Endometrium (tissue), 2 donors: ENCODE measurements around the gene PLA1A.

ENCODE experiments used
- FAIRE-seq: peaks from 2 replicates; lab custom pipeline; 2012; peaks lifted over from hg19 to GRCh38; lab: Jason Lieb, UNC
- donor health status: control.
- donor health status: control.

PLA1A gene

GRCh38 chr3:119609301-119609700 lies 11.6 kb downstream of the PLA1A start:
- FAIRE-seq = no peak

GRCh38 chr3:119611664-119612063 lies 14.0 kb downstream of the PLA1A start:
- no peak for FAIRE-seq

DNA sequence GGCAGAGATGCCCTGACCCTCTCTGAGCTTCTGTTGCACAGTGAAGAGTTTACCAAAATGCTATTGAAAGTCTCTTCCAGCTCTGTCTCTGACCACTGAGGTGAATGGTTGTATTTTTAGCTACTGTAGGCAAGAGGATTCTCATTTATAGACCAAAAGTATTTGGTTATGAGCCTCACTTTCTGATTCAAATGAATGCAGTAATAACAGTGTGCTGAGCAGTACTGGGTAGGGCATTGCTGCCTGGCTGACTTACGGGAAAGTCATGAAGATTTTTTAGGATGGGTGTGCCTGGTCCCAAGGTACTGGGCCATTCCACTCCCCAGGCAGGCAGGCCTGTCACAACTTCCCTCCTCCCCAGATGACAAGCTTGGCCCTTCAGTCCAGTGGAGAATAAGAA lies 15.5 kb downstream of the PLA1A start:
- FAIRE-seq = no peak

GRCh38 chr3:119613872-119614271 lies 16.2 kb downstream of the PLA1A start:
- no peak for FAIRE-seq

DNA sequence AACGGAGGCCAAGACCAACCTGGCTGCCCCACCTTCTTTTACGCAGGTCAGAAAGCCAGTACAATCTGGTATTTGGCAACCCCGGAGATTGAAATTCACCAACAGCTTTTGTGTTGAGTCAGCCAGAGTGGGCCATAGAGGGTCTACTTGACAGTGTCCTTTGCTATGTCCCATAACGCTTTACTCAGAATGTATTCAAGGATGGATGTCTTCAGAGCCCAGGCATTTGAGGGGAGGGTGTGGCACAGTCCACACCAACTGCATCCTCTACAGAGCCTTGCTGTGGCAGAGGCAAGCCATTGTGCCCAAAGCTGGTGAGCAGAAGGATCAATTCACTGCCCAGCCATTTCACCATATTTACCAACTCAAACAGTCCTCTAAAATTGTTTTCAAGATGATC lies 18.4 kb downstream of the PLA1A start:
- FAIRE-seq = no peak

DNA sequence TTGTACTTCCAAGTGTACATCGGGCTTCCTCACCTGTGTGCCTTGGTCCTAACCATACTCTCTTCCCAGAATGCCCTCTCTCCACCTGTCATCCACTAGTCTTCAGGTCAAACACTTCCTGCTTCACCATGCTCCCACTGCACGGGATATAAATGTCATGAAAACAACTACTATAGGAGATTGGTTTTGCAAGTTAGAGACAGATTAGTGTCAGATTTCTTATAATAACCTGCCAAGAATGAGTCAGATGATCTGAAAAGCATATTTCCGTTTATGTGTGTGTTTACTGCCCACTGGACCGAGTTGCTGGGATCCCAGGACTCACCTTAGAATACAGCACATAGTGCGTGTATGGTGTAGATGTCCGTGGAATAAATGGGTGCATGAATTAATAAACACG lies 21.4 kb downstream of the PLA1A start:
- no peak for FAIRE-seq

GRCh38 chr3:119620899-119621298 lies 23.2 kb downstream of the PLA1A start:
- FAIRE-seq = no peak

GRCh38 chr3:119624002-119624720 lies 26.5 kb downstream of the PLA1A start:
- no peak for FAIRE-seq

- no peak for FAIRE-seq
Observed at GRCh38 chr3:119625451-119626153, 27.9 kb downstream of the PLA1A start.

GRCh38 chr3:119626196-119626595 lies 28.5 kb downstream of the PLA1A start:
- FAIRE-seq = no peak

GRCh38 chr3:119627461-119627860 lies 29.8 kb downstream of the PLA1A start:
- FAIRE-seq = no peak

DNA sequence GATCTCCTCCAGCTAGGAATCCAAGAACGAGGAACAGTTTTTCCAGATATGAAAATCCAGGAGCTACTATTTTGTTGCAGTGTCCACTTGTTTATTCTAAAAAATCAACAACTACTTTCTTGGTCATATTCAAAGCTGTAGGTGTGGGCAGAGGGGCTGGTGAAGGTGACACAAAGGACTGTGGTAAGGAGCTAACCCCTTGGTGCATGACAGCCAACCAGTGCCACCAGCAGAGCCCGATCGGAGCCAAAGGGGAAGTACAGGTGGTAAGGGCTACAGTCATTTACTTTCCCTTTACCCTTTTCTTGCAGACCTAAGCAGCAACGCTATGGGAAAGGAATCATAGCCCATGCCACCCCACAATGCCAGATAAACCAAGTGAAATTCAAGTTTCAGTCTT lies 30.7 kb downstream of the PLA1A start:
- FAIRE-seq = no peak

DNA sequence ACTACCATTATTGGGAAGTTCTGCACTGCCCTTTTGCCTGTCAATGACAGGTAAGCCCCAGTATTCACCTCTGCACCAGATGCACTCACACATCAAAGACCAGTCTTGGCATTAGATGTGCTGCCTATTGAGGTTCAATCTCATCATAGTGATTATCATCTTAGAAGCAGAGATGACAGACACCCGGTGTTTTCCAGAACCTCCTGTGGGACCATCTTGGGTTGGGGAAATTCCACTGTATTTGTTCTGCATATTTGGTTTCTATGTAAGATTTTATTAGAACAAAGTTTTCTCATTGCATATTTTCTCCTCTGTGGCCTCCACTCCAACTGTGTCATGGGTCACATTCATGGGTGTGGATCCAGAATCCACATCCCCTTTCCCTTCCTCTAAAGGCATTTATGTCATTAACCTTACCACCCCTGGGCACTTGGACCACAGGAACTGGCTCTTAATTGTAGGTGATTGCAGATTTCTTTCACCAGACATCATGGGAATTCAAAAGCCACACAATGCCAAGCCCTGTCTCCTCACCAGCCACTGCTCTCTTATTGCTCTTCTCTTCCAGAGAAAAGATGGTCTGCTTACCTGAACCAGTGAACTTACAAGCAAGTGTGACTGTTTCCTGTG lies 31.2 kb downstream of the PLA1A start:
- FAIRE-seq = no peak

DNA sequence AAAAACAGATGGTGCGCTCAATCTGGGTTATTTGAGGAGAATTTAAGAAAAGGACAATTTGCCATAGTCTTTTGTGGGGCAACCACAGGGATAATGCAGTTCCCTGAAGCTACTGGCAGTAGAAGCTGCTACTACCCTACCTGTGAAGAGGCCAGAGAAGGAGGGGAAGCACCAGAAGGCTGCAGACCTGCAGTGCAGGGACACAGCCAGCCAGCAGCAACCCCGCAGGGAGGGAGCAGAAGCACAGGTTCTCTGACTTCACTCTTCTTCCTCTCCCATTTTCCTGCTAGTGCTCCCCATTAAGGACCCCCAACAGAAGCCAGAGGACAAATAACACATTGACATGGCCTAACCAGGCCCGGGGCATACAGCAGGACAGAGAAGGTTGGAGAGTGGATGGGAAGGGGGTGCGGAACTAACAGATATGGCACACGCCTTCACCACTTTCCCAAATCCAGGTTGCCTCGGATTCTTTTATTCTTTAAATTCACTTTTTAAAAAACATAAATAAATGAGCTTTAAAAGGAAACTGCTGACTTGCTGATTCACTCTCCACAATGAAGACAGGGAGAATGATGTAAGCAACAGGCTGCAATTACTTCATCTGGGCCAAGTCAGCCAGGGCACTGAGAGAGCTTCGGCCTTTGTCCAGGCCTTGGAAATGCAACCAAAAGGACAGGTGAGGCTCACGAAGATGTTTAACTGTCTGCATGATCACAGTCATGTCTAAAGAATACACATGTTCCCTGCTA lies 32.6 kb downstream of the PLA1A start:
- FAIRE-seq = no peak

DNA sequence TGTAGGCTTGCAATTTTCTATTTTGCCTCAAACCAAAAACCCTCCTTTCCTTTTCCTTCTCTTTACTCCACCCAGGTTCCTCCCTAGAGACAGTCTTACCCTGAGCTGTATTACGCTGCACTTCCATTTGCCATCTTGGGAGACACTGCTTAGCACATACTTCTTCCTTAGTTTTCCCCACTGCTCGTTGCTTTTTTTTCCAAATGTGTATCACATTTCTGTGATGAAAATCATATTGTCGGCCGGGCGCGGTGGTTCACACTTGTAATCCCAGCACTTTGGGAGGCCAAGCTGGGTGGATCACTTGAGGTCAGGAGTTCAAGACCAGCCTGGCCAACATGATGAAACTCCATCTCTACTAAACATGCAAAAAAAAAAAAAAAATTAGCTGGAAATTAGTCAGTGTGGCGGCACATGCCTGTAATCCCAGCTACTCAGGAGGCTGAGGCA lies 33.2 kb downstream of the PLA1A start:
- no peak for FAIRE-seq

GRCh38 chr3:119631516-119631915 lies 33.8 kb downstream of the PLA1A start:
- peak; percentile 57 for FAIRE-seq

DNA sequence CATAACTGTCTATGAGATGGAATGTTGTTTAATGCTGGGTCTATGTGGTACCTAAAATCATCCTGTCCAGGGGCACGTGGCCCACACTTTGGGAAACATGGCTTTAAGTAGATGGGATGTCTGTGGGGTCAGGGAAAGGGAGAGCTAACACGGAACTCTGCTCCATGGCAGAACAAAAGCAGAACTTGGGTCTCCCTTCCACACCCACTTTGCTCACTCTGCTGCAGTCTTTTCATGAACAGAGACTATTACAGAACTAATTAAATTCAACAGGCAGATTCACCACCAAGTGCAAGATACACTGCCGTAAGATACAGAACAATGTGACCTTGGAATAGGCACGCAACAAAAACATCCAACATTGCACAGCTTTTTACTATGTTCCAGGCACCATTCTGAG lies 34.5 kb downstream of the PLA1A start:
- FAIRE-seq = no peak

DNA sequence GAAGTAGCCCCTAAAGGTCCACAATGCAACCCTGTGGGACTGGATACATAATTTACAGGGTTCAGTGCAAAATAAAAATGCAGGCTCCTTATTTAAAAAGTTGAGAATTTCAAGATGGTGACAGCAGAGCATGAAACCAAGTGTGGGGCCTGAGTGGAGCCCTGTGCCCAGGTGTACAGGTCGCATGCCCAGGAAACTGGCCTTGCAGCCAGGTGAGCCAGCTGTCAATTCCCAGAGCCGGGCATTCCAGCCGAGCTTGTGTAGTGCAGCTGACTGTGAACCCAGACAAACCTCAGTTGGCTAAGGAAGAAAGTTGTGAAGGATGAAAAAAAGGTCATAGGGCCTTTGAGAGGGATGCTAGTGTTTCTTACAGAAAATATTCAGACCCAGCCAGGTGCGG lies 35.1 kb downstream of the PLA1A start:
- FAIRE-seq = no peak

GRCh38 chr3:119635719-119636118 lies 38.0 kb downstream of the PLA1A start:
- no peak for FAIRE-seq

DNA sequence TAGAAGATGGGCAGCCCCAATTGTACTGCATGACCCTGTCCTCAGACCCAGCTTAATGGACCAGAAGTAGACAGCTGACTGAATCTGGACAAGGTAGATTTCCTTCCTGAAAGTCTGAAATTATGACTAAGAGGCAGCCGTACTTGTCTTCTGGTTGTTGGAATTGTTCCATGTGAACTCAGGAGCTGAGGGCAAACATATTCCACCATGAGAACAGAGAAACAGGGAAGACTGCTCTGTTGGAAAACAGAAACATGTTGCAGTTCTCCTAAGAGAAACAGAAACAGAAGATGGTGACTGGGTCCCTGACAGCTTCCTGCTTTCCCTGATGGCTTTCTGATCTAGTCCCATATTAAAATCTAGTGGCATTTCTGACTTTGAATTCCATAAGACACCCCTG lies 38.6 kb downstream of the PLA1A start:
- FAIRE-seq = no peak

- no peak for FAIRE-seq
Observed at GRCh38 chr3:119636891-119637611, 39.4 kb downstream of the PLA1A start.
